ENCODE data around the gene MTG1.
"Not testable (repeated sequence)": the region's sequence is repeated elsewhere in the genome, so short reads cannot be mapped to it uniquely, and the experiment has no call there.

The MTG1 gene

DNA sequence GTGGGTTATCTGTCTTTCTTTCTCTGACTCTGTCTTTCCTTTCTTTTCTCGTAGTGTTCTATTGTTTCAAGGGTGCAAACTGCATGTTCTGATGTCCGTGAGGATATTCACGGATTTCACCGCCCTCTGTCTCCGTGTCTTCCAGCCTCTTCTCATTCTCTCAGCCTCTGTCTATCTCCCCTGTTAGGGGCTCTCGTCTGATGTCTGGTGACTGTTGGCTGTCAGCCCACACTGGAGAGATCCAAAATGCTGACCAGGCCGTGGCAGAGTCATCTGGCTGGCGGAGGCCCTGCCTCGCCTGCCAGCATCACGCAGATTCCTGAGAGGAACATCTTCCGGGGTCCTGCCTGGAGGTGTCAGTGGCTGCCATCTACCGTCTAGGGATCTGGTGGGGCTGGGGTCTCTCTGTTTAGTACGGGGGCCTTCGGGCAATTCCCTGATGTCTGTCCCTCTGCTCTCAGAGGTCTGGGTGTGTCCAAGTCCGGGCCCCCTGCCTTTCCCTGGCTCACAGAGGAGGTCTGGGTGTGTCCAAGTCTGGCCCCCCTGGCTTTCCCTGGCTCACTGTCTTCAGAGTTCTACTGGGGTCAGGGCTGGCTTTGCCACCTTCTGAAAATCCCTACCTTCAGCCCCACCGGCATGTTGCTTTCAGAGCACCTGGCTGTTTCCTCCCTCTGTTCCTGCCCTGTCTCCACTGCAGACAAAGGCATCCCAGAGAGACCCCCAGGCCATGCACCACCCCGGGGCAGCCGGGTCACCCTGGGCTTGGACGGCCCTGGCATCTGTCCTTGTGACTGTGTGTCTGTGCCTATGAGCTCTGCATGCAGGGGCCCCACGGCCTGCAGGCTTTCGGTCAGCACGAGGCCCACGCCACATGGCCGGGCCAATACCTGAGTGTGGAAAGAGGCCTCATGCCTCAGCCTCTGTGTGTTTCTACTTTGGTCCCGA lies 45.8 kb downstream of the MTG1 start:
- no peak overlapping the region for H3K4me3 ChIP-seq (replicated peaks; ENCODE audit: low read depth, low read length)
- TF ChIP-seq CTCF (IDR thresholded peaks at IDR 0.05; ENCODE audit: low read length, missing control alignments), result no peak
- no peak for DNase-seq (ENCODE audit: low read depth)

GRCh38 chr10:133440633-133441285 lies 46.8 kb downstream of the MTG1 start:
- no peak for DNase-seq (ENCODE audit: low read depth)

GRCh38 chr10:133441356-133441755 lies 47.4 kb downstream of the MTG1 start:
- not testable (repeated sequence) for H3K4me3 ChIP-seq (replicated peaks; ENCODE audit: low read depth, low read length); DNase-seq (ENCODE audit: low read depth)

More at GRCh38 chr10:133440633-133441285, 46.8 kb downstream of the MTG1 start:
- no peak overlapping the region for H3K4me3 ChIP-seq (replicated peaks; ENCODE audit: low read depth, low read length)
- no peak for TF ChIP-seq CTCF (IDR thresholded peaks at IDR 0.05; ENCODE audit: low read length, missing control alignments)

DNA sequence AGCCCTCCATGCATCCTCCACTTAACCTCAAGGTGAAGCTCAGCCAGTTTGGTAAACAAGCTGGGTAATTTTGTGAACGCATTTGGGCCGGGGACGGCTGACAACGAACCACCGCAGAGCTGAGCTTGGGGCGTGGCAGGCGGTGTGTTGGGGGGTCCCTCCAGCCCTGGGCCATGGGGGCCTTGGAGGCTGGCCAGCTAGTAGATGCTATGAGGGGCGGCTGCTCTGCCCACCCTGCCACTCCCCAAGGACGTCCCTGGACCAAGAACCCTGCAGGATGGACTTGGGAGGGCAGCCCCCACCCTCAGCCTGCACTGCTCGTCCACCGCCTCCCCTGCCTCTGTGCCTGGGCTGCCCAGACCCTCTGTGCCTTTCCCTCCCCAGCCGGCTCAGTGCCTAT lies 47.8 kb downstream of the MTG1 start:
- no peak for DNase-seq (ENCODE audit: low read depth)
- TF ChIP-seq CTCF (IDR thresholded peaks at IDR 0.05; ENCODE audit: low read length, missing control alignments), result no peak
- no peak overlapping the region for H3K4me3 ChIP-seq (replicated peaks; ENCODE audit: low read depth, low read length)

DNA sequence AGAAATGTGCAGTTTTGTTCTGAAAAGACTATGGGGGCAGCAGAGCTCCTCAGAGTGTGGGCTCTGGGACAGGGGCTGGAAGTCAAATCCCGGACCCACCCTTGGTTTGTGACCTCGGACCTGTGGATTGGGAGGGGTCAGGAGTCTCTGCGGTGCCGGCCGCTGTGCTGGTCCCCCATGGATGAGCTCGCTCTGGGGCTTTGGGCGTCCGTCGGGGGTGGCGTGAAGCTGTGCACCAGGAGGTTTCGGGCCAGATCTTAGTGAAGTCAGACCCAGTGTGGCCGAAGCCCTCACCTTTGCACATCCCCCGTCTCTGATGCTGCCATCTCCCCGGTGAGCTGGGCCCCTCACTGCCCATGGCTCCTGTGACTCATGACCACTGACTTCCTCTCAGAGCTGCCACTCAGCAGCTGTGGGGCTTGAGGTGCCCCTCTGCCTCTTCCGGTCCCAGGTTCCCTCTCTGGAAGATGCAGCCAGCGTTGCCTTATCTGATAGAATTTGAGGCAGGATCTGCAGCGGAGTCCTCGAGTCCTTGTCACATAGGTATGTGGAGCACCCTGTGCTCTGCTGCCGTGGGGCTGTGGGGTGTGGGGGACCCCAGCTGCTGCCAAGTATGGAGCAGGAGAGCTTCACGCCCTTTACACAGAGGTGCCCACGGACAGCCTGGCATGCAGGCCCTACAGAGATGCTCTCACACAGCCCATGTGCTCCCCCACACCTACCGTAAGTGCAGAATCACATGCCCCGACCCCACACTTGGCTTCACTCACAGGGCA lies 48.4 kb downstream of the MTG1 start:
- no peak overlapping the region for H3K4me3 ChIP-seq (replicated peaks; ENCODE audit: low read depth, low read length)
- DNase-seq (ENCODE audit: low read depth), result no peak
- no peak for TF ChIP-seq CTCF (IDR thresholded peaks at IDR 0.05; ENCODE audit: low read length, missing control alignments)

GRCh38 chr10:133442967-133443924 lies 49.3 kb downstream of the MTG1 start:
- TF ChIP-seq CTCF (IDR thresholded peaks at IDR 0.05; ENCODE audit: low read length, missing control alignments), result no peak
- no peak for DNase-seq (ENCODE audit: low read depth)
- no peak overlapping the region for H3K4me3 ChIP-seq (replicated peaks; ENCODE audit: low read depth, low read length)

Measured in fibroblast of pulmonary artery (primary cell).